Left ventricle myocardium inferior (tissue), 1 donor: Measurements from ENCODE around the gene TEX9. TPM values are rescaled to one million over a fixed set of nuclear protein-coding genes. Genes with fewer than 3 reads are reported as not detected.
"Not testable (repeated sequence)": the region's sequence is repeated elsewhere in the genome, so short reads cannot be mapped to it uniquely, and the experiment has no call there.

Experiments
- DNase-seq: peaks from one replicate; pipeline ENCODE4 v3.0.0-alpha.2; 2020
- H3K27ac ChIP-seq: fragments of 200-600 bp; replicated peaks from 2 replicates; pipeline ENCODE4 v1.8.0; 2021
- H3K27me3 ChIP-seq: fragments of 200-600 bp; 2 replicates; pipeline ENCODE4 v1.8.0; 2021; ENCODE audit warnings: low read depth
- H3K36me3 ChIP-seq: fragments of 200-600 bp; 2 replicates; pipeline ENCODE4 v1.8.0; 2021
- H3K4me1 ChIP-seq: fragments of 200-600 bp; 2 replicates; pipeline ENCODE4 v1.8.0; 2021
- H3K4me3 ChIP-seq: fragments of 200-600 bp; 2 replicates; pipeline ENCODE4 v1.8.0; 2021; ENCODE audit warnings: mild to moderate bottlenecking, moderate library complexity
- H3K9me3 ChIP-seq: fragments of 200-600 bp; replicated peaks from 2 replicates; pipeline ENCODE4 v1.8.0; 2021
- intact Hi-C: fragments of 100-400 bp; cut with micrococcal nuclease; formaldehyde crosslinking; loops from one replicate; pipeline ENCODE4 v1.11.0; 2022
- long read RNA-seq: library from polyadenylated mRNA; unstranded; transcript quantifications from one replicate; pipeline ENCODE4 v2.0.0, GENCODE V29; 2021
- total RNA-seq: library from RNA; stranded (reverse); fragmentation: NEBNext Ultra II Directional; extraction: Animal tissue kit (Norgen Biotek cat#: 25700); gene quantifications from one replicate; pipeline ENCODE4 v1.2.1, GENCODE V29; 2021
- TF ChIP-seq, protein P1 (sequence below): fragments of 200-600 bp; IDR thresholded peaks from 2 replicates; pipeline ENCODE4 v1.8.0; 2021; ENCODE audit warnings: antibody characterized with exemption, mild to moderate bottlenecking, borderline replicate concordance
- donor health status: DM: no; HTN: yes; CAD: no; lungs with severe emphysema.

Gene TEX9
- total RNA-seq: 0.77 TPM
- long read RNA-seq: 0 reads

- H3K4me1 ChIP-seq: peaks cover 16% of the 10 kb centered on the region
- peak within 1 kb of the TSS; percentile 74 for H3K4me3 ChIP-seq
- no peak within 1 kb of the TSS for H3K27ac ChIP-seq
- H3K27me3 ChIP-seq: peaks cover 4% of the 10 kb centered on the region
- H3K9me3 ChIP-seq: peaks cover 15% of the 10 kb centered on the region
- H3K36me3 ChIP-seq: no peaks in the 10 kb centered on the region
- DNase-seq: peak; percentile 84
- intact Hi-C loops: no loop called here
- TF ChIP-seq, protein P1, sequence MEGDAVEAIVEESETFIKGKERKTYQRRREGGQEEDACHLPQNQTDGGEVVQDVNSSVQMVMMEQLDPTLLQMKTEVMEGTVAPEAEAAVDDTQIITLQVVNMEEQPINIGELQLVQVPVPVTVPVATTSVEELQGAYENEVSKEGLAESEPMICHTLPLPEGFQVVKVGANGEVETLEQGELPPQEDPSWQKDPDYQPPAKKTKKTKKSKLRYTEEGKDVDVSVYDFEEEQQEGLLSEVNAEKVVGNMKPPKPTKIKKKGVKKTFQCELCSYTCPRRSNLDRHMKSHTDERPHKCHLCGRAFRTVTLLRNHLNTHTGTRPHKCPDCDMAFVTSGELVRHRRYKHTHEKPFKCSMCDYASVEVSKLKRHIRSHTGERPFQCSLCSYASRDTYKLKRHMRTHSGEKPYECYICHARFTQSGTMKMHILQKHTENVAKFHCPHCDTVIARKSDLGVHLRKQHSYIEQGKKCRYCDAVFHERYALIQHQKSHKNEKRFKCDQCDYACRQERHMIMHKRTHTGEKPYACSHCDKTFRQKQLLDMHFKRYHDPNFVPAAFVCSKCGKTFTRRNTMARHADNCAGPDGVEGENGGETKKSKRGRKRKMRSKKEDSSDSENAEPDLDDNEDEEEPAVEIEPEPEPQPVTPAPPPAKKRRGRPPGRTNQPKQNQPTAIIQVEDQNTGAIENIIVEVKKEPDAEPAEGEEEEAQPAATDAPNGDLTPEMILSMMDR: no peak
Observed at GRCh38 chr15:56365075-56365711, at the start of gene TEX9. Gene TEX9, plus strand, starts transcription at chr15:56365426. Its CDS starts 25 bp downstream, at chr15:56365451.

DNA sequence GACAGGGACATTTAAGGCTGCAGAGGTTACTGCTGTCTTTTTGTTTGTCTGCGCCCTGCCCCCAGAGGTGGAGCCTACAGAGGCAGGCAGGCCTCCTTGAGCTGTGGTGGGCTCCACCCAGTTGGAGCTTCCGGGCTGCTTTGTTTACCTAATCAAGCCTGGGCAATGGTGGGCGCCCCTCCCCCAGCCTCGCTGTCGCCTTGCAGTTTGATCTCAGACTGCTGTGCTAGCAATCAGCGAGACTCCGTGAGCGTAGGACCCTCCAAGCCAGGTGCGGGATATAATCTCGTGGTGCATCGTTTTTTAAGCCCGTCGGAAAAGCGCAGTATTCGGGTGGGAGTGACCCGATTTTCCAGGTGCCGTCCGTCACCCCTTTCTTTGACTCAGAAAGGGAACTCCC is 48.7 kb upstream of the TEX9 start:
- H3K4me3 ChIP-seq, intact Hi-C loops, H3K4me1 ChIP-seq, H3K27me3 ChIP-seq, H3K27ac ChIP-seq, DNase-seq, H3K36me3 ChIP-seq: not testable (repeated sequence)
- peaks cover 18% of the 10 kb centered on the region for H3K9me3 ChIP-seq

DNA sequence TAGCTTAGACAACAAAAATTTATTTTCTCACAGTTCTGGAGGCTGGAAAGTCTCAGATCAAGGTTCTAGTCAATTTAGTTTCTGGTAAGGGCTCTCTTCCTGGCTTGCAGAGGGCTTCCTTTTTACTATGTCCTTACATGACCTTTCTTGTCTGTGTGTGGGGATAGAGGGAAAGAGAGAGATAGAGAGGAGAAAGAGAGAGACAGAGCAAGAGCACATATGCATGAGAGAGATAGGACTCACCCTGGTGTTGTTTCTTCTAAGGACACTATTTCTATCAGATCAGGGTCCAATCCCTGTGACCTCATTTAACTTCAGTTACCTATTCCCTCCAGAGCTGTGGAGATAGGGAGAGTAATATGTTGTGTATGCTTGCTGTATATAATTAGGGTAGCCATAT is 44.9 kb upstream of the TEX9 start:
- H3K36me3 ChIP-seq: no peaks in the 10 kb centered on the region
- H3K4me3 ChIP-seq: no peak overlapping the region
- H3K9me3 ChIP-seq: peaks cover 18% of the 10 kb centered on the region
- intact Hi-C loops: no loop called here
- H3K27ac ChIP-seq: no peak overlapping the region
- H3K27me3 ChIP-seq: no peaks in the 10 kb centered on the region
- TF ChIP-seq, protein P1: no peak
- DNase-seq: no peak
- no peaks in the 10 kb centered on the region for H3K4me1 ChIP-seq

- H3K4me3 ChIP-seq: no peak overlapping the region
- H3K27ac ChIP-seq: no peak overlapping the region
- no peaks in the 10 kb centered on the region for H3K36me3 ChIP-seq
- no peak for DNase-seq
- intact Hi-C loops: no loop called here
- no peaks in the 10 kb centered on the region for H3K4me1 ChIP-seq
- TF ChIP-seq, protein P1: no peak
- H3K9me3 ChIP-seq: peaks cover 18% of the 10 kb centered on the region
- no peaks in the 10 kb centered on the region for H3K27me3 ChIP-seq
Observed at GRCh38 chr15:56320861-56321260, 44.4 kb upstream of the TEX9 start.

DNA sequence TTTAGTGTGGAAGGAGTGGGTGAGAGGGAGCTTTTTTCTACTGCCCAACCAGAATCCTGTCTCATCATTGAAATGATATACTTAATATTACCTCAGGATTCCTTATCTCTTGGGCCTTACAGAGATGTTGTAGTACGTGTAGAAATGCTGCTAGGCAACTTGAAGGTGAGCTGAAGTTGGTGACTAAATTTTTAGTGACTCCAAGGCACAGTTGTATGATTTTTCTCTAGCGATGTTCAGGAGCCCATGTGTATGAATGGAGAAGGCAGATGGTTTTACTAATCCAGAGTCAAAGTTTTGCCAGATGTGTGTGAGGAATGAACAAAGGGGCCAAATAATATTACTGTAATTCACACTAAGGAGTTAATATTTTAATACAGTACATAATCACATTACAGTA is 42.8 kb upstream of the TEX9 start:
- H3K4me3 ChIP-seq: no peak overlapping the region
- no peak overlapping the region for H3K27ac ChIP-seq
- intact Hi-C loops: no loop called here
- DNase-seq: no peak
- no peaks in the 10 kb centered on the region for H3K4me1 ChIP-seq
- TF ChIP-seq, protein P1: no peak
- H3K27me3 ChIP-seq: no peaks in the 10 kb centered on the region
- peaks cover 15% of the 10 kb centered on the region for H3K9me3 ChIP-seq
- H3K36me3 ChIP-seq: no peaks in the 10 kb centered on the region

- Histone ChIP-seq H3K4me3 (no peak overlapping the region), H3K9me3 (peaks cover 5% of the 10 kb centered on the region), H3K27me3 (no peaks in the 10 kb centered on the region), H3K27ac (no peak overlapping the region), H3K4me1 (no peaks in the 10 kb centered on the region), H3K36me3 (no peaks in the 10 kb centered on the region)
- TF ChIP-seq, protein P1: no peak
- intact Hi-C loops: no loop called here
- no peak for DNase-seq
Observed at GRCh38 chr15:56323435-56323834, 41.8 kb upstream of the TEX9 start.
